Fibroblast of skin of right biceps (primary cell): Measurements from ENCODE around the gene UMAD1.

ENCODE experiments used
- DNase-seq: peaks from one replicate; pipeline ENCODE4 v3.0.0-alpha.2; 2013

UMAD1 gene

GRCh38 chr7:7736671-7737070, 96.1 kb downstream of the UMAD1 start:
- no peak for DNase-seq

- no peak for DNase-seq
Observed at GRCh38 chr7:7737674-7738073, 97.1 kb downstream of the UMAD1 start.

- DNase-seq: no peak
Observed at GRCh38 chr7:7738177-7738576, 97.6 kb downstream of the UMAD1 start.

- DNase-seq: no peak
Observed at GRCh38 chr7:7738622-7739021, 98.1 kb downstream of the UMAD1 start.

GRCh38 chr7:7739204-7740036, 98.9 kb downstream of the UMAD1 start:
- no peak for DNase-seq

GRCh38 chr7:7740037-7740355, 99.4 kb downstream of the UMAD1 start:
- no peak for DNase-seq

GRCh38 chr7:7742223-7742622, 101.7 kb downstream of the UMAD1 start:
- no peak for DNase-seq

- DNase-seq: no peak
Observed at GRCh38 chr7:7745258-7745657, 104.7 kb downstream of the UMAD1 start.

- no peak for DNase-seq
Observed at GRCh38 chr7:7745966-7746365, 105.4 kb downstream of the UMAD1 start.

- no peak for DNase-seq
Observed at GRCh38 chr7:7746458-7746857, 105.9 kb downstream of the UMAD1 start.

GRCh38 chr7:7750571-7751242, 110.2 kb downstream of the UMAD1 start:
- no peak for DNase-seq

GRCh38 chr7:7751243-7752092, 110.9 kb downstream of the UMAD1 start:
- DNase-seq: no peak

- no peak for DNase-seq
Observed at GRCh38 chr7:7756577-7756976, 116.0 kb downstream of the UMAD1 start.

GRCh38 chr7:7757576-7757975, 117.0 kb downstream of the UMAD1 start:
- DNase-seq: no peak

GRCh38 chr7:7761340-7761973, 120.9 kb downstream of the UMAD1 start:
- peak; percentile 58 for DNase-seq

GRCh38 chr7:7761974-7762779, 121.6 kb downstream of the UMAD1 start:
- peak; percentile 87 for DNase-seq

GRCh38 chr7:7764520-7765396, 124.2 kb downstream of the UMAD1 start:
- no peak for DNase-seq

- no peak for DNase-seq
Observed at GRCh38 chr7:7765422-7765821, 124.9 kb downstream of the UMAD1 start.

- DNase-seq: no peak
Observed at GRCh38 chr7:7766671-7767070, 126.1 kb downstream of the UMAD1 start.

- no peak for DNase-seq
Observed at GRCh38 chr7:7768977-7769709, 128.6 kb downstream of the UMAD1 start.
